GM10847 (cell line): ENCODE measurements around the gene USP48.
A peak's percentile ranks its signal among the peaks of the same experiment; 100 is the strongest.

Experiments used
- POLR2A ChIP-seq: IDR thresholded peaks from 2 replicates; pipeline ENCODE4 v1.6.1; 2011; ENCODE audit not compliant: insufficient read length; ENCODE audit errors: extremely low read depth

Gene USP48, protein sequence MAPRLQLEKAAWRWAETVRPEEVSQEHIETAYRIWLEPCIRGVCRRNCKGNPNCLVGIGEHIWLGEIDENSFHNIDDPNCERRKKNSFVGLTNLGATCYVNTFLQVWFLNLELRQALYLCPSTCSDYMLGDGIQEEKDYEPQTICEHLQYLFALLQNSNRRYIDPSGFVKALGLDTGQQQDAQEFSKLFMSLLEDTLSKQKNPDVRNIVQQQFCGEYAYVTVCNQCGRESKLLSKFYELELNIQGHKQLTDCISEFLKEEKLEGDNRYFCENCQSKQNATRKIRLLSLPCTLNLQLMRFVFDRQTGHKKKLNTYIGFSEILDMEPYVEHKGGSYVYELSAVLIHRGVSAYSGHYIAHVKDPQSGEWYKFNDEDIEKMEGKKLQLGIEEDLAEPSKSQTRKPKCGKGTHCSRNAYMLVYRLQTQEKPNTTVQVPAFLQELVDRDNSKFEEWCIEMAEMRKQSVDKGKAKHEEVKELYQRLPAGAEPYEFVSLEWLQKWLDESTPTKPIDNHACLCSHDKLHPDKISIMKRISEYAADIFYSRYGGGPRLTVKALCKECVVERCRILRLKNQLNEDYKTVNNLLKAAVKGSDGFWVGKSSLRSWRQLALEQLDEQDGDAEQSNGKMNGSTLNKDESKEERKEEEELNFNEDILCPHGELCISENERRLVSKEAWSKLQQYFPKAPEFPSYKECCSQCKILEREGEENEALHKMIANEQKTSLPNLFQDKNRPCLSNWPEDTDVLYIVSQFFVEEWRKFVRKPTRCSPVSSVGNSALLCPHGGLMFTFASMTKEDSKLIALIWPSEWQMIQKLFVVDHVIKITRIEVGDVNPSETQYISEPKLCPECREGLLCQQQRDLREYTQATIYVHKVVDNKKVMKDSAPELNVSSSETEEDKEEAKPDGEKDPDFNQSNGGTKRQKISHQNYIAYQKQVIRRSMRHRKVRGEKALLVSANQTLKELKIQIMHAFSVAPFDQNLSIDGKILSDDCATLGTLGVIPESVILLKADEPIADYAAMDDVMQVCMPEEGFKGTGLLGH

DNA sequence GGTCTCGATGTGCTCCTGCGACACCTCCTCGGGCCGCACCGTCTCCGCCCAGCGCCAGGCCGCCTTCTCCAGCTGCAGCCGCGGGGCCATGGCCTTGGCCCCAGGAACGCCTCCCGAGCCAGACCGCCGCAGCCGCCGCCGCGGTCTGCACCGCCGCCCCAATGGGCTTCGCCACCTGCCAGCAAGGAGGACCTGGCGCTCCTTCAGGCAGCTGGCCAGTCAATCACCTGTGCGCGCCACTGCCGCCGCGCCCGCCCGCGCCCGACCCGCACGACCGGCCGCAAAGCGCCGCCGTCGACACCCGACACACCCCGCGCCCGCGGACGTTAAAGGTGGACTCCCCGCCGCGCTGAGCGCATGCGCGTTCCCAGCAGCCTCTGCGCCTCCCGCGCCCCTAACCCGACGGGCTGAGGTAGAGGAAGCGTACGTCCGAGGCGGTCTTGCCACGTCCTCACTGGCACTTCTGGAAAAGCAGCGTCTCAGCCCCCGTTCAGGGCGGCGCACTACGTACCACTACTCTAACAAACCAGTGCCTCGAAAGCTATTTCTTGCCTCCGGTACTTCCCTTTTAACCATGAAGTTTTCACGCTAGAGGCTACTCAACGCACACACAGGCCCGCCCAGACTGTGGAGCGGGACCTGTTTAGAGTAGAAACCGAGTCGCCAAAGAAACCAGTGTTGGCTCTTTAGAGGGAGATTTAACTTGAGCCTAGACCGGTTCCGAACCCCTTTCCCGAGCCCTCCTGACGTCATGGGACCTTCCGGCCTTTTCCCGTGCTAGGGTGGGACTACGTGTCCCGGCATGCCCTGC lies at the start of gene USP48:
USP48 (minus strand) TSS at position 282 of the 811 bp plus-strand sequence; CDS start at position 90, 192 bp downstream.
- TF ChIP-seq POLR2A: peak; percentile 97

DNA sequence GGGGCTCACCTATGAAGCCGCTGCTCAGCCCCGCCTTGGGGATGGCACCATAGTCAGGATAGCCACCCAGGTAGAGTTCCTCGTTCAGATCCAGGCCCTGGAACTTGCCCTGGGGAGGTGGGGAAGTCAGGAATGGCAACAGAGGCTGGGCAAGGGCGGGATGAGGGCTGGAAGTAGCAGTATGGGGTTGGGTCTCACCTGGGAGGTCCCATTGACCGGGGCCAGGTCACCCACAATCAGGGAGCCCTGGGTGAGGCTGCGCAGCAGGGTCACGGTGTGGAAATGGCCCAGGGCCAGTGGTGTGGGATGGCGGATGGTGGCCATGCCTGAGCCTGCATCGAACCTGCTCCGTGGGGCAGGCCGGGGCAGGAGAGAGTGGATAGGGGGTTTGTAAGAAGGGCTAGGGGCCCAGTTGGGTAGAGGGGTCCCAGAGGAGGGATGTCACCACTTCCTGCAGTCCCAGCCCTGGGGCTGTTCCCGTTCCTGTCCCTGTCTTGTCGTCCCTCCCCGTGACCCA lies 48.6 kb upstream of the USP48 start:
- TF ChIP-seq POLR2A: no peak

DNA sequence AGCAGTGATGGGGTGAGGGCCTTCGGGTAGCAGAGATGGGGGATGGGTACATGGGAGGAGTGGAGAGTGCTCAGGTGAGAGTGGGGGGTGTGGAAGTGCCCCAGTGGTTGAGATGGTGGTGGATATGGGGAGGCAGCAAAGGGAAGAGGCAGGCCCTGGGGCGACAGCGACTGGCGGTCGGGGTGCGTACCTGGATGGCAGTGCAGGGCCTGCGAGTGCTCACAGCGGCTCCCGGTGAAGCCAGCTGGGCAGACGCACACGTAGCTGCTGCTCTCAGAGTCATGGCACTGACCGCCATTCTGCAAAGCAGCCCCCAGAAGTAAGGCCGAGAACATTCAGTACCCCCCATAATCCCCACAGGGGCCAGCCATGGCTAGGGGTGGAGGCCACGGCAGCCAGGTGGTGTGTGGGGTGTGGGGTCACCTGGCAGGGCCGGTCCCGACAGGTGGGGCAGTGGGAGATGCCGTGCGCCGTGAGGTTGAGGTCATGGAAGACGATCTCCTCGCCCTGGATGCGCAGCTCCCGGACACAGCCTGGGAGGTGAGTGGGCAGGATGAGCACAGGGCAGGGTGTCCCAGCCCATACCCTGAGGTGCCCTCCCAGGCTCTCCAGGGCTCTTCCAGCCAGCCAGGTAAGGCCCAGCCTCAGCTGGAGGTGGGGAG lies 48.0 kb upstream of the USP48 start:
- TF ChIP-seq POLR2A: no peak

DNA sequence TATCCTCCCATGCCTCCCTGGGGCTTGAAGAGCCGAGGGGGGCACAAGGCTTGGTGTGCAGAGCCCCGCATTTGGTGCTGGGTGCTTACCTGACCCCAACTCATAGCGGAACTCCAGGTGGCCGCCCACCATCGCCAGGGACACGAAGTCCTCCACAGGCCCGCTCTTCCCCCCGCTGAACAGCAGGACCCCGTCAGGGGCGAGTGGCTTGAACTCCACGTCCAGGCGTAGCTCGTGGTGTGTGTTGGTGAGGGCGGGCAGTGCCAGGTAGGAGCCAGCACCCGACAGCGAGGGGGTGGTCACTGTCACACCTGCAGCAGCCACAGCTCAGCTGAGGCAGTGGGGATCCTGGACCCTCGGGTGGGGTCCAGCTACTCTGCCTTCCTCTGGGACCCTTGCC lies 46.3 kb upstream of the USP48 start:
- no peak for TF ChIP-seq POLR2A

DNA sequence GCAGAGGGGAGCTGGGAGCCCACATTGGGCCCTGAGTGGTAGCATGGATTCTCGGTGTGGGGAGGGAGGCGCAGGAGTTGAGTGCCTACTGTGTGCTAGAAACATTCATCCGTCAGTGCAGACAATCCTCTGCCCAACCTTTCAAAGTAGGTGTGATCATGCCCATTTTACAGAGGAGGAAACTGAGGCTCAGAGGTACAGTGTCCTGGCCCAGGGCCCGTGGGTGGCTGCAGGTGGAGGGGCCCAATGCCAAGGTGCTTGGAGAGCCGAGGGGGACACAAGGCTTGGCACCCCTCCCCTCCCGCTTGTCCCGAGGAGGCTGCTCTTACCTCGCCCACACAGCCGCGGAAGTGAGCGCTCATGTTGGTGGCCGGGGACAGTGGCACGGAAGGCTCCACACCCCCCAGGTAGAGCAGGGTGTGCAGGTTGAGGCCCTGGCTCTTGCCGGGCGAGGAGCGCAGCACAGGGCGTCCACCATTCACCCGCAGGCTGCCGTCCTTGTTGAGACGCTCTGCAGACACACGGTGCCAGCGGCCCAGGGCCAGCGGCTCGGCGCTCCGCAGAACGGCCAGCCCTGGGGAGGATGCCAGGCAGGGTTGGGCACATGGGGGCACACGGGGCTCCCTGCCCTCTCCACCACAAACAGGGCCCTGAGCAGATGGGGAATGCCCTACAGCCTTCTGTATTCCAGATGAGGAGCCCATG lies 45.7 kb upstream of the USP48 start:
- TF ChIP-seq POLR2A: no peak

DNA sequence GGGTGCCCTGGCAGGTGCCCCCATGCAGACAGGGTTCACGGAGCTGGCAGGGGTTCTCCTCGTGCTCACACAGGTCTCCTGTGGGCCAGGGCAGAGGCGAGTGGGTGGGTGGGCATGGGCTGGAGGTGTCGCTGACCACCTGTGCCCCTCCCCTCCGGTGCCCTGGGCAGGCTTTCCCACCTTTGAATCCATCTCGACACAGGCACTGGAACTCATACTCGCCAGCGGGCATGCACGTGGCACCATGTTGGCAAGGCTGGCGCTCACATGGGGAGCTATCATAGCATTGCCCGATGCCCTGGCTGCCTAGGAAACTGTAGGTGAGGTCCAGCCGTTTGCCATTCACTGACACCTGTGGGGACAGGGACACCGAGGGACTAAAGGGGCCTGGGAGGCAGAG lies 45.1 kb upstream of the USP48 start:
- no peak for TF ChIP-seq POLR2A

DNA sequence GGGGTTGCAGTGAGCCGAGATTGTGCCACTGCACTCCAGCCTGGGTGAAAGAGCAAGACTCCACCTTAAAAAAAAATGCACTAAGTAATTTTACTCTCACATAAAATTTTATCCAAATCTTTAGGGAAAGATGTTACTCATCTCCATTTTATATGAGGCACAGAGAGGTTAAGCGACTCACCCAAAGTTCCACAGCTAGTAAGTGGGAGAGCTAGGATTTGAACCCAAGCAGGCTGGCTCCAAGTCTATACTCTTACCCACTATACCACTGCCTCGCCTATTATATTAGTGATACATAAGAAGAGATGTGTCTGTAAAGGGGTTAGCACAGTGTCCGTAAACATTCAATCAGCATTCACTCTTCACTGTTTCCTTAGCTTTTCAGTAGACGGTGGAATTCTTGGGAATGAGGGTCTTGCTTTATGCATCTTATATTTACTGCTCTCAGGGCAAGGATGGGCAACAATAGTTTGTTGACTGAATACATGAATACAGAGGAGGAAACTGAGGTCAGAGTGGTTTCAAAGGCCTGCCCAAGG lies 44.3 kb upstream of the USP48 start:
- TF ChIP-seq POLR2A: no peak

DNA sequence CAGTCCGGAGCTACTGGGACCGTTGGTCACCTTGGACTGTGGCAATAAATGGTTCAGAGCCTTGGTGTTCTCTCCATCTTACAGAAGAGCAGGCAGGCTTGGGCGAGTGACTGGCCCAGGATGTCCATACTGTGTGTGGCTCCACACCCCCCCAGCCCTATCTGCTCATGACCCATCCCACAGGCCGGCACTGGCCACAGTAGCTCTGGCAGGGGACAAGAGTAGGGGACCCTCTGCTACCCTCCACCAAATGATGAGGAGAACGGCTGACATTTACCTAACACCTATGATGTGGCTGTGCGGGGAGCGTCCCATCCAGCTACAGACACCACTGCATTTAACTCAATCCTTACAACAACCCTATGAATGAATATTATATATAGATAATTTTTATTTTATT lies 42.4 kb upstream of the USP48 start:
- TF ChIP-seq POLR2A: no peak

DNA sequence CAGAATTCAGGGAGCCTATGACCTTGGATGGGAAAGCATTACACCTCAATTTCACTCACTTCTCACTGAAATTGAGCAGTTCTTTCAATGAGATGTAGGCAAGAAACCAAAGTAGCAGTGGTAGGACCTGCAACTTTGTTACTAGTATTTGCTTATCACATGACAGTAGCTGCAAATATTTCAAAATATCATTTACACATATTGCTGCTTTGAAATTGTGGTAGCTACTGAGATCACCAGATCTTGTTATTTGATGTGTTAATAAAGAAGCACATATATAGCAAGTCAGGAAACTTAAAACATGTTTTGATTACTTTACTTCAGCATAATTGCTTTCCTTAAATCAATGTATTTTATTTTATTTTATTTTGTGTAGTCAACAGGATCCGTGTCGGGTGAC lies 42.0 kb upstream of the USP48 start:
- TF ChIP-seq POLR2A: no peak

DNA sequence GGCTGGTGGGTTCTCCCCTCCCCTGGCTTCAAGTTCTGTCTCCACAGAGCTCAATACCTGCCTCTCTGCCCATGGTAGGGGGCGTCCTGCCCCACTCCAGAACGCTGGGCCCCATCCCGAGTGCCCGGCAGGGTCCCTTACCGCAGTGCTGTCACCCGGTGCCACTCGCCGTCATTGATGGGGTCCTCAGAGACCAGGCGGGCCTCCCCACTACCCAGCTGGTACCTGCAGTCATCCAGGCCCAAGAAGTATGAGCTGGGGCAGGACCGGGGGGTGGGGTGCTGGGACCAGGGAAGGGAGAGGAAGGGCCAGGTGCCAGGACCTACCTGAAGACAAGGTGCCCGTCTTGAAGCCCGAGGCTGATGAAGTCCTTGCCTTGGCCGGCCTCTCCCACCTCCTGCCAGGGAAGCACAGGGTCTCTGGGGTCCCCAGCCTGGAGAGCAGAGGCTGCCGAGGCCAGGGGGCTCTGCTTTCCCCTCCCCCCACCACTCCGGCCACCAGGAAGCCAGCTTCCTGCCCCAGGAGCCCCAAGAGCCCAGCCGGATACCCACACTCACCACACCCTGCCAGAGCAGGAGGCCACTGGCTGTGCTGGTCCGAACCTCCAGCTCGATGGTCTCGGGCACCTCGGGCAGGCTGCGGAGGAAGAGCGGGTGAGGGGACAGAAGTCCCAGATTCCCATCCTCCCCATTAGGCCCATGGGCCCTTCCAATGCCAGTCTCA lies 41.2 kb upstream of the USP48 start:
- no peak for TF ChIP-seq POLR2A

DNA sequence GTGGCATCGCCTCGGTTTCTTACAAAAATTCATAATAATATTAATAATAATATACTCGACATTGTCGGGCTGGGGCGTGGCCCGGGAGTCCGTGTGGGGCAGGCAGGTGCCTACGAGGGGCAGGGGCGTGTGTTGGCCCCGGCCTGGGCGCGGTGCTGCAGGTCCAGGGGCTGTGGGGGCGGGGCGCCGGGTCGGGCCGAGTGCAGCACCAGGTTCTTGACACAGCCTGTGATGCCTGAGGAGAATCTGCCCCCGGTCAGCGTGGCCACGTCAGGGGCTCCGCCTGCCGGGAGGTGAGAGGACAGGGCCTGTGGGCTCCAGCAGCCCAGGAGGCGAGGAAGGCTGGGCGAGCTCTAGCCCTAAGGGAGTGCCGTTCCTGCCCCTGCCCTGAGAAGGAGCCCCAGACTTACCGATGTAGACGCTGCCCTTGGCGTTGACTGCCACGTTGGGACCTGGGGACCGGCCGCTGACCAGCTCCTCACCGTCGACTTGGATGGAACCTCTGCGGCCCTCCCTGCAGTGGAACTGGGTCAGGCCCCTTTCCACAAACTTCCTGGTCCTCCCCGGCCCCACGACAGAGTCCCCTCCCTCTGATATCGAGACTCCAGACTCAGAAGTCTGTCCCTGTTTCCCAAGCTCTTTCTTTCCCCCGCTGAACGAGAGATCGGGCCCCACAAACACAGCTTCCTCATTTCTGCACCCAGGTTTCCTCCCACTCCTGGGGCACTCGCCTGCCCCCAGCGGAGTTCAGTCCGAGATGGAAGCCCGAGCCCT lies 40.4 kb upstream of the USP48 start:
- no peak for TF ChIP-seq POLR2A

DNA sequence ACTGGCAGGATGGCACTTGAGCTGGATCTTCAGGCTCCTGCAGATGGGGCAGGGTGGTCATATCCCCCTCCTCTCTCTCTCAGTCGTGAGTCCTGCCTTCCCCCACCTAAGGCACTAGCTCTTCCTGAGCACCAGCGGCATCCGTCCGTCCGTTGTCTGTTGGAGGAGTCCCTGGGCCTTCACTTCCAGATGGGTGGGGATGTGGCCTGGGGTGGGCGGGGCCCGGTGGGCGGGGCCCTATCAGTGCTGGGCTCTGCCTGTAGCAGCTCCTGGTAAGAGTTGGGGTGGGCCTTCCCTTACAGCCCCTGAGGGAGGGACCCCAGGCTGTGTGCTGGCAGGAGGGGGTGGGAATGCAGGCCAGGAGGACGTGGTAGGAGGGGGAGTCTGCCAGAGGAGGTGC lies 39.4 kb upstream of the USP48 start:
- TF ChIP-seq POLR2A: no peak

DNA sequence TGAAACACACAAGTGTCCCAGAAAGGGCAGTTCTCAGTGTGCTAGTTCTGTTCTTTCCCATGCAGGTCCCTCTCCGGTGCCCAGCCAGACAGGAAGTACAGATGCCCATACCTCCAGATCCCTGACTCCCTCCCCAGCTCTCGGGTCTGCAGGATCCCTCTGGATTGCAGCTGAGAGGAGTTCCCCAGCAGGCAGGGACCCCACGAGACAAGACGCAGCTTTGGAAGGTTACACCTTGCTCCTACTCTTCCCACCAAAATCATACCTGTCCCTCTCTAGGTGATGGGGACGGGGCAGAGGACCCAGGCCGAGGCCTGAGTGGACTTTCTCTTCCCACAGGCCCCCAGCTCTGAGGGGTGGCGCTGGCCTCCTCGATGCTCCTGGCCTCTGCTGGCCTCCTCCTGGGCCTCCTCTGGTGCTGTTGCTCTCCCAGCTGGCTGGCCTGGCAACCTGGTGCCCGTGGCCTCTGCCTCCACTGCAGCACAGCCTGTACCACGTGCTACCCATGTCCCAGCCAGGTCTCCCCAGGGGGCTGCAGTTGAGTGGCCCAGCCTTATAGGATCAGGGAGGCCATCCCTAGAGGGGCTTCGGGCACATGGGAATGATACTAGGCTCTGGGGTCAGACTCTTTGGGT lies 38.6 kb upstream of the USP48 start:
- TF ChIP-seq POLR2A: no peak
